ENCODE results near the gene CD9. TPM values are rescaled to one million over a fixed set of nuclear protein-coding genes. Genes with fewer than 3 reads are reported as not detected.
A peak's percentile ranks its signal among the peaks of the same experiment; 100 is the strongest.
"Not testable (repeated sequence)": the region's sequence is repeated elsewhere in the genome, so short reads cannot be mapped to it uniquely, and the experiment has no call there.

CD9 gene, protein sequence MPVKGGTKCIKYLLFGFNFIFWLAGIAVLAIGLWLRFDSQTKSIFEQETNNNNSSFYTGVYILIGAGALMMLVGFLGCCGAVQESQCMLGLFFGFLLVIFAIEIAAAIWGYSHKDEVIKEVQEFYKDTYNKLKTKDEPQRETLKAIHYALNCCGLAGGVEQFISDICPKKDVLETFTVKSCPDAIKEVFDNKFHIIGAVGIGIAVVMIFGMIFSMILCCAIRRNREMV
- total RNA-seq, result 10 to 100 TPM in 1 of 2 experiments, 1 to 10 TPM in 1; 7.9 to 11.7 TPM
- polyA plus RNA-seq, result 10 to 100 TPM; 23.4 to 43.4 (median 41.7) TPM
- 0.98 to 28.4 (median 11.4) reads per million in 6 experiments for total RNA-seq

- ATAC-seq (peak; percentile 66 to 71), DNase-seq (peak; percentile 14 to 69 (median 32))
- H3K27me3 Mint-ChIP-seq, result peaks cover 3 to 22% (median 20%) of the 10 kb centered on the region in 5 donors
- peak within 1 kb of the TSS; percentile 65 to 84 (median 79) for H3K4me3 Mint-ChIP-seq
- H3K4me1 Mint-ChIP-seq, result peaks cover 16 to 47% (median 39%) of the 10 kb centered on the region in 4 donors
- H3K9me3 Mint-ChIP-seq, result no peaks in the 10 kb centered on the region
- H3K36me3 Mint-ChIP-seq, result no peaks in the 10 kb centered on the region
- H3K27ac Mint-ChIP-seq, result peak within 1 kb of the TSS in 8 of 10 donors; percentile 43 to 83 (median 60)
- POLR2A ChIA-PET, result interaction anchor here (0.5 to 2.0 kb wide), 10 partner anchors 11 to 296 kb away, joined by 3 to 10 read pairs (median 4); no protein-coding TSS in a partner anchor
Measured at GRCh38 chr12:6200256-6201212, at the start of gene CD9. TSS of gene CD9 (plus strand) at chr12:6200400. CDS start at chr12:6200500, 100 bp downstream.

GRCh38 chr12:6154730-6155459 is 45.3 kb upstream of the CD9 start:
- Mint-ChIP-seq H3K27me3 (no peaks in the 10 kb centered on the region), H3K36me3 (peaks cover 0 to 5% (median 4%) of the 10 kb centered on the region in 3 donors), H3K4me3 (no peak overlapping the region), H3K27ac (peak overlapping the region in 1 of 10 donors; percentile 67), H3K4me1 (peaks cover 3 to 17% (median 8%) of the 10 kb centered on the region in 4 donors), H3K9me3 (no peaks in the 10 kb centered on the region)
- DNase-seq (no peak), ATAC-seq (no peak)
- POLR2A ChIA-PET, result interaction anchor here (0.8 to 0.9 kb wide), 2 partner anchors 9 to 12 kb away, joined by 3 read pairs; no protein-coding TSS in a partner anchor

GRCh38 chr12:6157482-6157881 is 42.7 kb upstream of the CD9 start:
- H3K27ac Mint-ChIP-seq, result no peak overlapping the region
- POLR2A ChIA-PET, result interaction anchor here (1.0 kb wide), 1 partner anchor 10 kb away, joined by 4 read pairs; no protein-coding TSS in a partner anchor
- no peak for ATAC-seq

GRCh38 chr12:6158255-6158654 is 41.9 kb upstream of the CD9 start:
- H3K9me3 Mint-ChIP-seq, result no peaks in the 10 kb centered on the region
- POLR2A ChIA-PET, result interaction anchor here (1.0 to 1.1 kb wide), 2 partner anchors 9 to 10 kb away, joined by 4 to 6 read pairs; no protein-coding TSS in a partner anchor
- peak overlapping the region in 2 of 10 donors; percentile 13 to 27 for H3K27ac Mint-ChIP-seq
- ATAC-seq (no peak), DNase-seq (no peak)
- H3K4me3 Mint-ChIP-seq, result no peak overlapping the region
- H3K27me3 Mint-ChIP-seq, result no peaks in the 10 kb centered on the region
- peaks cover 0 to 5% (median 4%) of the 10 kb centered on the region in 3 donors for H3K36me3 Mint-ChIP-seq
- H3K4me1 Mint-ChIP-seq, result peaks cover 3 to 36% (median 19%) of the 10 kb centered on the region in 4 donors

More at GRCh38 chr12:6157482-6157881, 42.7 kb upstream of the CD9 start:
- H3K4me1 Mint-ChIP-seq, result peaks cover 3 to 36% (median 19%) of the 10 kb centered on the region in 4 donors
- DNase-seq, result no peak
- no peaks in the 10 kb centered on the region for H3K27me3 Mint-ChIP-seq
- peaks cover 0 to 5% (median 4%) of the 10 kb centered on the region in 3 donors for H3K36me3 Mint-ChIP-seq
- H3K4me3 Mint-ChIP-seq, result no peak overlapping the region
- no peaks in the 10 kb centered on the region for H3K9me3 Mint-ChIP-seq

DNA sequence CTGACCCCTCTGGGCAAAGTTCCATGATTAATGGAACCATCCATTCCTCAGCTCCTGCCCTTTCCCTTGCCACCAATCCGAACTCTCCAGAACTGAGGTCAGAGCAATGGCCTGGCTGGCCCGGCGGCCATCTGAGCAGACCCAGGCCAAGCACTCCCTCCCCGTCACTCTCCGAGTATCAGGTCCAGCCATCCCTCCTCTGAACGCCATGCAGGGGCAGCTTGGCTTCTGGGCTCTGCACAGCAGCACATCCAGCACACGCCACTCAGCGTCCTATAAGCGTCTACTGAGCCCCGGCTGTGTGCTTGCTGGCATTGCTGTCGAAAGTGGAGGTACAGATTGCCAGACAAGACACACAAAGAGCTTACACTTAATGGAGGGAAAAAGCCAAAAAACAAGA is 41.5 kb upstream of the CD9 start:
- peaks cover 0 to 5% (median 4%) of the 10 kb centered on the region in 3 donors for H3K36me3 Mint-ChIP-seq
- DNase-seq, result no peak
- no peak for ATAC-seq
- H3K9me3 Mint-ChIP-seq, result no peaks in the 10 kb centered on the region
- H3K4me1 Mint-ChIP-seq, result peaks cover 3 to 36% (median 19%) of the 10 kb centered on the region in 4 donors
- H3K27ac Mint-ChIP-seq, result peak overlapping the region in 4 of 10 donors; percentile 7 to 84 (median 16)
- no peaks in the 10 kb centered on the region for H3K27me3 Mint-ChIP-seq
- POLR2A ChIA-PET, result interaction anchor here (1.1 kb wide), 1 partner anchor 10 kb away, joined by 6 read pairs; no protein-coding TSS in a partner anchor
- H3K4me3 Mint-ChIP-seq, result peak overlapping the region in 1 of 10 donors; percentile 6

DNA sequence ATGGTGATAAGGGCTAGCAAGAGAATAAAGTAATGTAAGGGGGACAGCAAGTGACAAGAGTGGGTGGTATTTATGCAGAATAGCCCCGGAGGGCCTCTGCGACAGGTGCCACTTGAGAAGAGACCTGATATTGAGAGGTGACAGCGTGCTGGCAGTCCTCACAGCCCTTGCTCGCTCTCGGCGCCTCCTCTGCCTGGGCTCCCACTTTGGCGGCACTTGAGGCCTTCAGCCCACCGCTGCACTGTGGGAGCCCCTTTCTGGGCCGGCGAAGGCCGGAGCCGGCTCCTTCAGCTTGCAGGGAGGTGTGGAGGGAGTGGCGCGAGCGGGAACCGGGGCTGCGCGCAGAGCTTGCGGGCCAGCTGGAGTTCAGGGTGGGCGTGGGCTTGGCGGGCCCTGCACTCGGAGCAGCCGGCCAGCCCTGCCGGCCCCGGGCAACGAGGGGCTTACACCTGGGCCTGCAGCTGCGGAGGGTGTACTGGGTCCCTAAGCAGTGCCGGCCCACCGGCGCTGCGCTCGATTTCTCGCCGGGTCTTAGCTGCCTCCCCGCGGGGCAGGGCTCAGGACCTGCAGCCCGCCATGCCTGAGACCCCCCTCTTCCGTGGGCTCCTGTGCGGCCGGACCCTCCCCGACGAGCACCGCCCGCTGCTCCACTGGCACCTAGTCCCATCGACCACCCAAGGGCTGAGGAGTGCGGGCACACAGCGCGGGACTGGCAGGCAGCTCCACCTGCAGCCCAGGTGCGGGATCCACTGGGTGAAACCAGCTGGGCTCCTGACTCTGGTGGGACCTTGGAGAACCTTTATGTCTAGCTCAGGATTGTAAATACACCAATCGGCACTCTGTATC is 40.8 kb upstream of the CD9 start:
- not testable (repeated sequence) for DNase-seq, H3K27me3 Mint-ChIP-seq, H3K36me3 Mint-ChIP-seq, ATAC-seq, H3K9me3 Mint-ChIP-seq
- peak overlapping the region in 1 of 10 donors; percentile 8 for H3K4me3 Mint-ChIP-seq
- H3K4me1 Mint-ChIP-seq, result peaks cover 3 to 36% (median 19%) of the 10 kb centered on the region in 4 donors
- POLR2A ChIA-PET, result interaction anchor here (1.2 kb wide), 1 partner anchor 10 kb away, joined by 4 read pairs; no protein-coding TSS in a partner anchor
- H3K27ac Mint-ChIP-seq, result peak overlapping the region in 4 of 10 donors; percentile 7 to 84 (median 16)

DNA sequence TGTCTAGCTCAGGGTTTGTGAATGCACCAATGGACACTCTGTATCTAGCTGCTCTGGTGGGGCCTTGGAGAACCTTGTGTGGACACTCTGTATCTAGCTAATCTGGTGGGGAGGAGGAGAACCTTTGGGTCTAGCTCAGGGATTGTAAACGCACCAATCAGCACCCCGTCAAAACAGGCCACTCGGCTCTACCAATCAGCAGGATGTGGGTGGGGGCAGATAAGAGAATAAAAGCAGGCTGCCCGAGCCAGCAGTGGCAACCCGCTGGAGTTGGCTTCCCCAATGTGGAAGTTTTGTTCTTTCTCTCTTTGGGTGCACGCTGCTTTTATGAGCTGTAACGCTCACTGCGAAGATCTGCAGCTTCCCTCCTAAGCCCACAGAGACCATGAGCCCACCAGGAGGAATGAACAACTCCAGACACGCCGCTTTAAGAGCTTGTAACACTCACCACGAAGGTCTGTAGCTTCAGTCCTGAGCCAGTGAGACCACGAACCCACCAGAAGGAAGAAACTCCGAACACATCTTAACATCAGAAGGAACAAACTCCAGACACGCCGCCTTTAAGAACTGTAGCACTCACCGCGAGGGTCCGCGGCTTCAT is 40.1 kb upstream of the CD9 start:
- H3K36me3 Mint-ChIP-seq, DNase-seq, H3K9me3 Mint-ChIP-seq, H3K27me3 Mint-ChIP-seq, ATAC-seq: not testable (repeated sequence)
- H3K27ac Mint-ChIP-seq, result peak overlapping the region in 7 of 10 donors; percentile 21 to 85 (median 53)
- peaks cover 5 to 36% (median 19%) of the 10 kb centered on the region in 4 donors for H3K4me1 Mint-ChIP-seq
- POLR2A ChIA-PET, result interaction anchor here (0.8 to 1.2 kb wide), 2 partner anchors 10 to 19 kb away, joined by 3 to 4 read pairs; no protein-coding TSS in a partner anchor
- peak overlapping the region in 7 of 10 donors; percentile 16 to 44 (median 29) for H3K4me3 Mint-ChIP-seq

GRCh38 chr12:6161124-6161882 is 38.9 kb upstream of the CD9 start:
- Mint-ChIP-seq H3K27me3 (no peaks in the 10 kb centered on the region), H3K27ac (peak overlapping the region in 2 of 10 donors; percentile 64 to 85), H3K9me3 (no peaks in the 10 kb centered on the region), H3K4me1 (peaks cover 12 to 37% (median 20%) of the 10 kb centered on the region in 4 donors), H3K4me3 (no peak overlapping the region), H3K36me3 (peaks cover 0 to 2% (median 0%) of the 10 kb centered on the region in 3 donors)
- no peak for ATAC-seq
- POLR2A ChIA-PET, result interaction anchor here (1.6 kb wide), 1 partner anchor 10 kb away, joined by 6 read pairs; no protein-coding TSS in a partner anchor
- no peak for DNase-seq

GRCh38 chr12:6163416-6164060 is 36.7 kb upstream of the CD9 start:
- Mint-ChIP-seq H3K36me3 (peaks cover 0 to 2% (median 0%) of the 10 kb centered on the region in 3 donors), H3K27me3 (no peaks in the 10 kb centered on the region), H3K4me3 (no peak overlapping the region), H3K9me3 (no peaks in the 10 kb centered on the region), H3K27ac (peak overlapping the region in 1 of 10 donors; percentile 22), H3K4me1 (peaks cover 28 to 50% (median 37%) of the 10 kb centered on the region in 4 donors)
- no peak for DNase-seq
- ATAC-seq, result no peak
- POLR2A ChIA-PET, result interaction anchor here (0.6 to 1.5 kb wide), 4 partner anchors 9 to 32 kb away, joined by 3 to 5 read pairs (median 4); no protein-coding TSS in a partner anchor

DNA sequence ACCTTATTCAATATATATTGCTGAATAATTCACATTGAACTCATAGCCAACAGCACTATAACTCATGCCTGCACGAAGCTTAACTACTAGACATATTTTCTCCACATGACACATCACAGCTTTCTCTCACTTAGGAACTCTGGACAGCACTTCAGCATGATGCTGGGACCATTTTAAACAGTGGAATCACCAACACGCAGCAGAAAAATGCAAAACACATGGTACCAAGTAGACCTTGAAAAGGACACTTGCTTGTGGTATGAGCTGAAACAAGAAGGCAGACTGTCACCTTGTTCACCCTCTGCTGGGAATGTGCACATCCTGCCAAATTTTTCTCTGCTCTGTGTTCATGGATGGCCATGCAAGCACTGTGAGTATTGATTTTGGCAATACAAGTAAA is 34.8 kb upstream of the CD9 start:
- no peaks in the 10 kb centered on the region for H3K36me3 Mint-ChIP-seq
- DNase-seq (no peak), ATAC-seq (no peak)
- no peak overlapping the region for H3K27ac Mint-ChIP-seq
- H3K4me1 Mint-ChIP-seq, result peaks cover 31 to 51% (median 42%) of the 10 kb centered on the region in 4 donors
- H3K9me3 Mint-ChIP-seq, result no peaks in the 10 kb centered on the region
- H3K4me3 Mint-ChIP-seq, result no peak overlapping the region
- no peaks in the 10 kb centered on the region for H3K27me3 Mint-ChIP-seq
- POLR2A ChIA-PET, result no interaction called here

Data from naive thymus-derived CD8-positive, alpha-beta T cell (primary cell).